HL-60 (cell line): Measurements from ENCODE around the gene ARHGAP25.

Source experiments
- DNase-seq, 2 experiments: peaks; one replicate each; pipeline ENCODE4 v3.0.0-alpha.2; 2010 to 2020; ENCODE audit warnings: low read depth in 1 of 2, low spot score in 1 of 2
- H3K27ac ChIP-seq: fragments of 250-450 bp; sonication (Bioruptor Pico); replicated peaks from 2 replicates; pipeline ENCODE4 v1.5.1; 2020; ENCODE audit warnings: mild to moderate bottlenecking, moderate library complexity
- H3K27me3 ChIP-seq: fragments of 250-450 bp; sonication (Bioruptor Pico); 2 replicates; pipeline ENCODE4 v1.5.1; 2021; ENCODE audit warnings: mild to moderate bottlenecking, moderate library complexity; ENCODE audit not compliant: insufficient read depth, poor library complexity, severe bottlenecking
- H3K4me3 ChIP-seq: replicated peaks from 2 replicates; pipeline ENCODE4 v1.5.1; 2011; ENCODE audit warnings: mild to moderate bottlenecking, control low read depth, low read length; ENCODE audit not compliant: insufficient read depth
- GABPA ChIP-seq: IDR thresholded peaks from 2 replicates; pipeline ENCODE4 v1.6.1; 2012; ENCODE audit warnings: low read depth
- POLR2AphosphoS5 ChIP-seq: IDR thresholded peaks from 2 replicates; pipeline ENCODE4 v1.6.1; 2012; ENCODE audit warnings: low read depth
- SPI1 ChIP-seq: IDR thresholded peaks from 2 replicates; pipeline ENCODE4 v1.6.1; 2012; ENCODE audit warnings: low read depth, mild to moderate bottlenecking, borderline replicate concordance
- TF ChIP-seq, protein P1 (sequence below): IDR thresholded peaks from 2 replicates; pipeline ENCODE4 v1.6.1; 2012; ENCODE audit warnings: low read depth; ENCODE audit not compliant: insufficient replicate concordance
- TF ChIP-seq, protein P2 (sequence below): IDR thresholded peaks from one replicate; pipeline ENCODE4 v1.5.1; 2011; ENCODE audit warnings: low read length, control low read depth, inconsistent platforms; ENCODE audit not compliant: insufficient read depth

Gene ARHGAP25

DNA sequence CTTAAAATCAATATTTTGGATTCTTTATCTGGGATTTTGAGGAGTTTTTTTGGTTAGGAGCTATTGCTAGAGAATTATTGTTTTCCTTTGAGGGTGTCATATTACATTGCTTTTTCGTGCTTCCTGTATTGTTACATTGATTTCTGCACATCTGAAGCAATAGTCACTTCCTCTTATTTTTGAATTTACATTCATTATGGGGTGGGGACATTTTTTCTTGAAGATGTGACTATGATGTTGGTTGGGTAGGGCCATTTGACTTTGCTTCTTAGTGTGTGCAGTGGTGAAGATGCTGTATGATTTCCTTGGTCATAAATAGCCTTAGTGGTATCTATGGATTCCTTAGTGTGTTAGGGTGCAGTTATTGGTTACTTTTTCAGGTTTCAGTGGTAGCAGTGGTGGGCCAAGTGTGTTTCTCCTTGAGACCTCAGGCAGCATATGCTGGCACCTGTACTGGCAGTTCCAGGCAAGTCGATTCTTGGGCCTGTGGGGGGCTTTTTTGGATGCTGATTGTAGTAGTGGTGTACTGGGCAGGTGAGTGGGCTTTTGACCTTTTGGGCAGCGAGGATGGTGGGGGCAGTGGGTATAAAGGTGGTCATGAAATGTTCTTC is 61.8 kb downstream of the ARHGAP25 start:
- peak; percentile 98 for TF ChIP-seq SPI1
- TF ChIP-seq POLR2AphosphoS5 = no peak
- TF ChIP-seq, protein P1, sequence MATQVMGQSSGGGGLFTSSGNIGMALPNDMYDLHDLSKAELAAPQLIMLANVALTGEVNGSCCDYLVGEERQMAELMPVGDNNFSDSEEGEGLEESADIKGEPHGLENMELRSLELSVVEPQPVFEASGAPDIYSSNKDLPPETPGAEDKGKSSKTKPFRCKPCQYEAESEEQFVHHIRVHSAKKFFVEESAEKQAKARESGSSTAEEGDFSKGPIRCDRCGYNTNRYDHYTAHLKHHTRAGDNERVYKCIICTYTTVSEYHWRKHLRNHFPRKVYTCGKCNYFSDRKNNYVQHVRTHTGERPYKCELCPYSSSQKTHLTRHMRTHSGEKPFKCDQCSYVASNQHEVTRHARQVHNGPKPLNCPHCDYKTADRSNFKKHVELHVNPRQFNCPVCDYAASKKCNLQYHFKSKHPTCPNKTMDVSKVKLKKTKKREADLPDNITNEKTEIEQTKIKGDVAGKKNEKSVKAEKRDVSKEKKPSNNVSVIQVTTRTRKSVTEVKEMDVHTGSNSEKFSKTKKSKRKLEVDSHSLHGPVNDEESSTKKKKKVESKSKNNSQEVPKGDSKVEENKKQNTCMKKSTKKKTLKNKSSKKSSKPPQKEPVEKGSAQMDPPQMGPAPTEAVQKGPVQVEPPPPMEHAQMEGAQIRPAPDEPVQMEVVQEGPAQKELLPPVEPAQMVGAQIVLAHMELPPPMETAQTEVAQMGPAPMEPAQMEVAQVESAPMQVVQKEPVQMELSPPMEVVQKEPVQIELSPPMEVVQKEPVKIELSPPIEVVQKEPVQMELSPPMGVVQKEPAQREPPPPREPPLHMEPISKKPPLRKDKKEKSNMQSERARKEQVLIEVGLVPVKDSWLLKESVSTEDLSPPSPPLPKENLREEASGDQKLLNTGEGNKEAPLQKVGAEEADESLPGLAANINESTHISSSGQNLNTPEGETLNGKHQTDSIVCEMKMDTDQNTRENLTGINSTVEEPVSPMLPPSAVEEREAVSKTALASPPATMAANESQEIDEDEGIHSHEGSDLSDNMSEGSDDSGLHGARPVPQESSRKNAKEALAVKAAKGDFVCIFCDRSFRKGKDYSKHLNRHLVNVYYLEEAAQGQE = no peak
- TF ChIP-seq, protein P2, sequence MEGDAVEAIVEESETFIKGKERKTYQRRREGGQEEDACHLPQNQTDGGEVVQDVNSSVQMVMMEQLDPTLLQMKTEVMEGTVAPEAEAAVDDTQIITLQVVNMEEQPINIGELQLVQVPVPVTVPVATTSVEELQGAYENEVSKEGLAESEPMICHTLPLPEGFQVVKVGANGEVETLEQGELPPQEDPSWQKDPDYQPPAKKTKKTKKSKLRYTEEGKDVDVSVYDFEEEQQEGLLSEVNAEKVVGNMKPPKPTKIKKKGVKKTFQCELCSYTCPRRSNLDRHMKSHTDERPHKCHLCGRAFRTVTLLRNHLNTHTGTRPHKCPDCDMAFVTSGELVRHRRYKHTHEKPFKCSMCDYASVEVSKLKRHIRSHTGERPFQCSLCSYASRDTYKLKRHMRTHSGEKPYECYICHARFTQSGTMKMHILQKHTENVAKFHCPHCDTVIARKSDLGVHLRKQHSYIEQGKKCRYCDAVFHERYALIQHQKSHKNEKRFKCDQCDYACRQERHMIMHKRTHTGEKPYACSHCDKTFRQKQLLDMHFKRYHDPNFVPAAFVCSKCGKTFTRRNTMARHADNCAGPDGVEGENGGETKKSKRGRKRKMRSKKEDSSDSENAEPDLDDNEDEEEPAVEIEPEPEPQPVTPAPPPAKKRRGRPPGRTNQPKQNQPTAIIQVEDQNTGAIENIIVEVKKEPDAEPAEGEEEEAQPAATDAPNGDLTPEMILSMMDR = no peak
- TF ChIP-seq GABPA = peak; percentile 30; the same call in 1 of the 2 replicates
- Histone ChIP-seq H3K27me3 (no peaks in the 10 kb centered on the region), H3K27ac (peak overlapping the region; percentile 58), H3K4me3 (no peak overlapping the region)
- peak; percentile 49 to 72 for DNase-seq

DNA sequence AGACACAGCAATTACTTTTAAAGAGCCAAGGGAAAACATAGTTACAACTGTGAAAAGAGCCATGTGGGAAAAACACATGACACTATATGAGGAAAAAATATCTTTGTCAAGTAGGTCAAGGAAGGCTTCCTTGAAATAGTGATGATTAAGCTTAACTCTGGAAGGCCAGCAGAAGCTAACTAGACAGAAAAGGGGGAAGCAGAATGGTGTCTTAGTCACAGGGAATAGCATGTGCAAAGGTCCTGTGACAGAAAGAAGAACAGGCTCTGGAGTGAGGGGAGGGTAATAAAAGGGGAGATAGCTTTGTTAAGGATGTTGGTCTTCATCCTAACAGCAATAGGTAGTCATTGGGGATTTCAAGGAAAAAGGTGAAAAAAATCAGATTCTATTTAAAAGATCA is 64.0 kb downstream of the ARHGAP25 start:
- DNase-seq = no peak
- H3K4me3 ChIP-seq = no peak overlapping the region
- TF ChIP-seq POLR2AphosphoS5 (no peak), GABPA (no peak), SPI1 (no peak)
- TF ChIP-seq, protein P1 = no peak
- TF ChIP-seq, protein P2 = no peak
- no peaks in the 10 kb centered on the region for H3K27me3 ChIP-seq
- no peak overlapping the region for H3K27ac ChIP-seq

DNA sequence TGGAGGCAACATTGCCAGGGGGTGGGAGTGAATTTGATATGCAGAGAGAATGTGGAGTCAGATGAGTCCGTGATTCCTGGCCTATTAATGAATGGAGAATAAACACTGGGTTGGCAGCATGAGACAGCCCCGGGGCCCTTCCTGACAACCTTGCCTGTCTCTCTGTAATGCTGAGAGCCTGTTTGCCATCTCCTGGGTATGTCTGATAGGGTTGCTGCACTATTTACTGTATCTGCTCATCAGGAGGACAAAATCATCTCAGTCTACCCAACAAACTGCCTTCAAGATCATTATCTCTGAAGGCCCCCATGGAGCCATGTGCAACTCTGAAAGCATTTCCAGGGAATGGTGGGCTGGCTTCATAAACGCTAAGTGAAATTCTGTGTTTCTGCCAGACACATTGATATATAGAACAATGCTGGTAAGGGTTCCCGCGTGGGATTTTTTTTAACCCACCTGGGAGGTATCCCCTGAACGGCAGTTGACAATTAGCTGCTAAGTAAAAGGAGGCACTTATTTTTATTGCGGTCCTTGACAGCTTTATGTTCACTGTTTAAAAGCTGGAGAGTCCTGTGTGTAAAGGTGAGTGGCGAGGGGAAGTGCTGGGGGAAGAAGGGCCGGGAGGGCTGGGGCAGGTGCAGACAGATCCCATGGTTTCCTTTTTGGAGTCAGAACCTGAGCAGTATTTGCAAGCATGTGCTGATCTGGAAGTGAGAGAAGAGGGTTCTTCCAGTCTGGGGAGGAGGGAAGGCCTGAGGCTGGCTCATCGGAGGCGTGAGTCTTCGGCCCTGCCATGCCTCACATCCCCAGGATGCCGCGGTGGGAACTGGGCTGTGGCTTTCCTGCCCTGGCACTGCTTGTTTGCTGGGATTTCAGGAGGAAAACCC is 64.8 kb downstream of the ARHGAP25 start:
- Histone ChIP-seq H3K27ac (no peak overlapping the region), H3K4me3 (no peak overlapping the region), H3K27me3 (no peaks in the 10 kb centered on the region)
- no peak for DNase-seq
- no peak for TF ChIP-seq GABPA
- TF ChIP-seq POLR2AphosphoS5 = no peak
- TF ChIP-seq, protein P1 = no peak
- TF ChIP-seq SPI1 = no peak
- TF ChIP-seq, protein P2 = no peak
